Inflammatory macrophage treated with lipopolysaccharide for 1 hour (primary cell): ENCODE results near the gene HSPBAP1.

Source experiments
- DNase-seq, 2 donors: peaks; one replicate each; pipeline ENCODE4 v3.0.0-alpha.2; 2020 to 2022

The HSPBAP1 gene, protein sequence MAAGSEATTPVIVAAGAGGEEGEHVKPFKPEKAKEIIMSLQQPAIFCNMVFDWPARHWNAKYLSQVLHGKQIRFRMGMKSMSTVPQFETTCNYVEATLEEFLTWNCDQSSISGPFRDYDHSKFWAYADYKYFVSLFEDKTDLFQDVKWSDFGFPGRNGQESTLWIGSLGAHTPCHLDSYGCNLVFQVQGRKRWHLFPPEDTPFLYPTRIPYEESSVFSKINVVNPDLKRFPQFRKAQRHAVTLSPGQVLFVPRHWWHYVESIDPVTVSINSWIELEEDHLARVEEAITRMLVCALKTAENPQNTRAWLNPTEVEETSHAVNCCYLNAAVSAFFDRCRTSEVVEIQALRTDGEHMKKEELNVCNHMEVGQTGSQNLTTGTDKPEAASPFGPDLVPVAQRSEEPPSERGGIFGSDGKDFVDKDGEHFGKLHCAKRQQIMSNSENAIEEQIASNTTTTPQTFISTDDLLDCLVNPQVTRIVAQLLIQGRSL

GRCh38 chr3:122793568-122794416 is at the start of gene HSPBAP1:
Gene HSPBAP1, minus strand, starts transcription at chr3:122793831. Its CDS starts 151 bp downstream, at chr3:122793680.
- DNase-seq: peak; percentile 86 to 93

- no peak for DNase-seq
These were observed 42.0 kb upstream of the HSPBAP1 start for GRCh38 chr3:122835590-122835989.

GRCh38 chr3:122828281-122828680 is 34.6 kb upstream of the HSPBAP1 start:
- no peak for DNase-seq

DNA sequence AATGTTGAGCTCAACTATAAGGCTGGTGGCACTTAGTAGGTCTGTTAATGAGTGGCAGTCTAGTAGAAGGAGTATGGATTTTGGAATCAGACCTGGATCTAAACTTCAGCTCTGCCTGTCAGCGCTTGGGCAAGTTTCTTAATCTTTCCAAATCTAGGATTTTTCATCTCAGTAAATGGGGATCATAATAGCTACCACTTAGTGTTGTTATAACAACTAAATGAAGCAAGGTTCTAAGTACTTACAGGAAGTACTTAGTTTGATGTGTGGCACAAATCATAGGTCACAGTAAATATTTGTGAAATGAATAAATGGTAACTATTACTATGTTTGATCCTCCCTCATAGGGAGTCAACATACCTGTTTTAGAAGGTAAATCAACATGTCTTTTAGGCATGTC is 32.6 kb upstream of the HSPBAP1 start:
- DNase-seq: peak; percentile 36 to 51

DNA sequence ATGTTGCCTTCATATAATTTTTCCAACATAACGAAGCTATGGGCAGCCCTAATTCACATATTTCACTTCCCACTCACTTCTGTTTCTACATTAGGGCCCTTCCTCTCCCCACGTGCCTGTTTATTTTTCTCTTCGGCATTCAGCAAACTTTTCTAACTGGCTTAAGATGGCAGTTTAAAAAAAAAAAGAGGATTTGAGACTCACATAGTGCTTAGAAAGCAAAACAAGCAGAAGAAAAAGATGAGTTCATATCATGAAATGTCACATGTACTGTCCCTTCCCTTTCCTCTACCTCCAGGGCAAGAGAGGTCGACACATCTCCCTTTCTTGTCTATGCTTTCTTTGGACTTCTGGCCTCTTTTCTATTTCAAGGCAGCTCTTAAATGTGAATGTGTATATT is 31.8 kb upstream of the HSPBAP1 start:
- DNase-seq: peak; percentile 79 to 93

DNA sequence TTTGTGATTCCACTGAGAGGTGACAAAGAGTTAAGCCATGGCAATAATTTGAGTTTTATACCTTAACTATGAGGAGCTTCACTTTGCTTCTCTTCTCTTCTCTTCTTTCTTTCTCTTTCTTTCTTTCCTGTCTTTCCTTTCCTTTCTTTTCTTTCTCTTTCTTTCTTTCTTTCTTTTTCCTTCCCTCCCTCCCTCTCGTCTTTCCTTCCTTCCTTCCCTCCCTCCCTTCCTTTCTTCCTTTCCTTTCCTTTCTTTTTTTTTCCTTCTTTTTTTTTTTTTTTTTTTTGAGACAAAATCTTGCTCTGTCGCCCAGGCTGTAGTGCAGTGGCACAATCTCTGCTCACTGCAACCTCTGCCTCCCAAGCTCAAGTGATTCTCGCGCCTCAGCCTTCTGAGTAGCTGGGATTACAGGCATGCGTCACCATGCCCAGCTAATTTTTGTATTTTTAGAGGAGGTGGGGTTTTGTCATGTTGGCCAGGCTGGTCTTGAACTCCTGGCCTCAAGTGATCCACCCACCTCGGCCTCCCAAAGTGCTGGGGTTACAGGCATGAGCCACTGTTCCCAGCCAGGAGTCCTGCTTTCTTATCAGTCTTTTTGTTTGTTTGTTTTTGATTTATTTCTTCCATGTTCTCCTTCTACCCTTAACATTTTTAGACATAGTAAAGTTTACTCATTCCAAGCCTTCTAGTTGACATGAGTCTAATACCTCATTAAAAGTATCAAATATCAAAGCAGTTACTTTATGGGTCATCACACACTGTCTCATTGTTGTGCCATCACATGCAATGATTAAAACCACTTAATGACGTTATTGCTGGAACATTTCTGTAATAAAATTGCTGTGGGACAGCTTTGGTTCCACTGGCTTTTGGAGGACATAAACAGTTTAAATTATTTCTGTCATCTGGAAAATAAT is 31.1 kb upstream of the HSPBAP1 start:
- peak in 1 of 2 donors; percentile 69 for DNase-seq

- DNase-seq: no peak
These were observed 23.0 kb upstream of the HSPBAP1 start for GRCh38 chr3:122816587-122816986.

DNA sequence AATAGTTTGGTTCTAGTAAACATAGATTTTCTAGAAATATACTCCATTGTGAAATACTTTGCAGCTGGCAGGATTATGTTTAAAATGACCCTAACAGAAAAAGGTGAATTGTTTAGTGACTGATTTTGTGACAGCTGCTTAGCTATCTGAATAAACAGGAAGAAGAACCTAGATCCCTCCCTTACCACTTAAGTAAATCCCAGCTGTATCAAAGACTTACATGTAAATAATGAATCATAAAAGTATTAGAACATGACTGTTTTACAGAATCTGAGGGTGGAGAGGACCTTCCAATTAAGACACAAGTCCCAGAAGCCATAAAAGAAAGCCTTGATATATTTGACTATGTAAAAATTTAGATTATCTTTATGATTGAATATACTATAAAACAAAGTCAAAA is 17.1 kb upstream of the HSPBAP1 start:
- no peak for DNase-seq

DNA sequence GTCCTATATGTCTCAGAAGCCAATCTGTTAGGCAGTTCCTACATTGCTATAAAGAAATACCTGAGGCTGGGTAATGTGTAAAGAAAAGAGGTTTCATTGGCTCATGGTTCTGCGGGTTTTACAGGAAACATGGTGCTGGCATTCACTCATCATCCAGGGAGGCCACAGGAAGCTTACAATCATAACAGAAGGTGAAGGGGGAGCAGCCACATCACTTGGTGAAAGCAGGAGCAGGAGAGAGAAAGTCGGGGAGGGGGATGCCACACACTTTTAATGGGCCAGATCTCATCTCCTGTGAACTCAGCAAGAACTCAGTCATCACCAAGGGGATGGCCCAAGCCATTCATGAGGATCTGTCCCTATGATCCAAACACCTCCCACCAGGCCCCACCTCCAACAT is 10.3 kb upstream of the HSPBAP1 start:
- no peak for DNase-seq

GRCh38 chr3:122802323-122802722 is 8.7 kb upstream of the HSPBAP1 start:
- DNase-seq: no peak

- DNase-seq: peak in 1 of 2 donors; percentile 30
These were observed 7.1 kb upstream of the HSPBAP1 start for GRCh38 chr3:122800706-122801237.

DNA sequence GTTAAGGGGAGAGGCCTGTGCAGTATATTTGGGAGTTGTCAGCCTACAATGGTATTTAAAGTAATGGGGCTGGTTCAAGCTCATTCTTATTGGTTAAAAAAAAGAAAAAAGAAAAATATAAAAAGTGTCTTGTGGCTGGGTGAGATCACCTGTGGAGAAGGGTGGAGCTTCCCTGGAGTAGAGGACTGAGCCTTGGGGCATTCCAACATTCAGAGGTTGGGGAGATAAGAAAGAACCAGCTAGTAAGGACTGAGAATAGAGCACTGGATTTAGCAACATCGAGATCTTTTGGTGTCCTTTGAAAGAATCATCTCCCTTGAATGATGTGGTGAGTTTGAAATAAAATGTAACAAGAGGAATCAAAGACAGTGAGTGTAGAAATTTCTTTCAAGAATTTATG is 6.4 kb upstream of the HSPBAP1 start:
- DNase-seq: no peak

DNA sequence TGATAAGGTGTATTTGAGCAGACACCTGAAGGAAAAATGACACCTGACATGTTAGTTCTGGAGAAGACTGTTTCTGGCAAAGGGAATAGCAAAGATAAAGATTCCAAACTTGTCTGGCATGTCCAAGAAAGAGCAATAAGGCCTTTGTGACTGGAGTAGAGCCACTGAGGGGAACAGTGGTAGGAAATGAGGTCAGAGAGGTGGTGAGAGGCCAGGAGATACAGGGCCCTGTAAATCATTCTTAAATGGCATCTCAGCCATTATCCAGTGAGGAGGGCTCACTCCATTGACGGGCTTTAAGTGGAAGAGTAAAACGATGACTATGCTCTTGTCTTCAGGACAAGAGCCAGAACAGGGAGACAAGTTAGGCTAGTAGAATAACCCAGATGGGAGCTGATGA is 5.7 kb upstream of the HSPBAP1 start:
- no peak for DNase-seq

DNA sequence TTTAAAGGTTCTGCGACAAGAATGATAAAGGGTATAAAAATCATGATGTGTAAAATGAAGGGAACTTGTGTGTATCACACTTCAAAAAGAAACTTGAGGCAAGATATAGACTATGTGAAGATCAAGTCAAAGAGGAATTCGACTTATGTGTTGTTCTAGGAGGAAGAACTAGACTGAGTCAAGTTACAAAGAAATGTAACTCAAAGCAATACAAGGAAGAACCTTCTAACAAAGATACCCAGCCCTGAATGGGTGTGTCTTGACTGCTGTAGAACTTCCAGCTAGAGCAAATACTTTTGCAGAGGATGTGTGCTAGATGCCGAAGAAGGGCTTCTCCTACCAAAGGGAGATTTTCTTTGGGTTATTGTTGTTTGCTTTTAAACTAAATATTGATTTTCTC is 3.7 kb upstream of the HSPBAP1 start:
- DNase-seq: peak; percentile 29 to 50

DNA sequence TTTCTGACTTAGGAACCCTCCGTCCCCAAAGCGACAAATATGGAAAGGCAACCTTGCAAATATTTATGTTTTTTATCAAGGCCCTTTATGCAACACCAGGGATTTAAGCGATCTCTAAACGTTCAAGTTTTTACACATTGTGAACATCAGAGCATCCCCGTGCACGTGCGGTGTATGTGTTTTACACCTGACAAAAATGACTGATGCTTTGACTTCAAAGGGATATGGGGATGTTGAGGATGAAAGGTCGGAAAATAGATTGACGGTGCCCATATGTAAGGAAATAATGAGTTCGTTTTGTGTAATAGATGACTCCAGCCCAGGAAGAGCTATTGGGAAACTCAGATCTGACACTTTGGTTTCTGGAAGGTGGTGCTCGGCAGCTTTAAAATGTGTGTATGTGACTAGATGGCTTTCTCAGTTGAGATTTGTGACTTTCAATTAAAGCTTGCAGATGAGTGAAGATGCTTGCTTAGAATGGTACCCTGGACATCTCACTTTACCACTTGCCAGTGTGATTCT is 2.1 kb upstream of the HSPBAP1 start:
- DNase-seq: peak in 1 of 2 donors; percentile 32

- DNase-seq: peak; percentile 78 to 85
These were observed 1.4 kb upstream of the HSPBAP1 start, which contains the start of gene SLC49A4 for GRCh38 chr3:122794779-122795673. Gene SLC49A4, plus strand, starts transcription at chr3:122795069. Its CDS starts 124 bp downstream, at chr3:122795193.

- peak in 1 of 2 donors; percentile 17 for DNase-seq
These were observed 800 bp upstream of the HSPBAP1 start for GRCh38 chr3:122794483-122794778.

DNA sequence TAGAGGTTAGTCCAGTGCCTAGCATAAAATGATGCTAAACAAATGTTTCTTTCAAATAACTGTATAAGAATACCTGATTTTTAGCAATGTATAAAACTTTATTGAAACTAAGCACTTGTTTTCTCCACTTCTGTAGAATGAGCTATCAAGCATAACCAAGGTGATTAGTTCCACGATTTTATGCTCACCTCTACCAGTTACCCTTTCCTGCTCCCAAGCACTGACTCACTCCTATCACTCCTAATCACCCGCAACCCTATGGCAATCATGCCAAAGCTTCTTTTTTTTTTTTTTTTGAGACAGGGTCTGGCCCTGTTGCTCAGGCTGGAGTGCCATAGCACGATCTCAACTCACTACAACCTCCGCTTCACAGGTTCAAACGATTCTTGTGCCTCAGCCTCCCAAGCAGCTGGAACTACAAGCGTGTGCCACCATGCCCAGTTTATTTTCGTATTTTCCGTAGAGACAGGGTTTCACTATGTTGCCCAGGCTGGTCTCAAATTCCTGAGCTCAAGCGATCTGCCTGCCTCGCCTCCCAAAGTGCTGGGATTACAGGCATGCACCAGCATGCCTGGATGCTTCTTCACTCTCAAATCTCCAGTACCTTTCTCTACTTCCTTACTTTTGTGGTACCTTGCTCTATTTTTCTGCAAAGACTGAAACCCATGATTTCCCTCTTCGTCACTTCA is 3.9 kb downstream of the HSPBAP1 start:
- DNase-seq: no peak

DNA sequence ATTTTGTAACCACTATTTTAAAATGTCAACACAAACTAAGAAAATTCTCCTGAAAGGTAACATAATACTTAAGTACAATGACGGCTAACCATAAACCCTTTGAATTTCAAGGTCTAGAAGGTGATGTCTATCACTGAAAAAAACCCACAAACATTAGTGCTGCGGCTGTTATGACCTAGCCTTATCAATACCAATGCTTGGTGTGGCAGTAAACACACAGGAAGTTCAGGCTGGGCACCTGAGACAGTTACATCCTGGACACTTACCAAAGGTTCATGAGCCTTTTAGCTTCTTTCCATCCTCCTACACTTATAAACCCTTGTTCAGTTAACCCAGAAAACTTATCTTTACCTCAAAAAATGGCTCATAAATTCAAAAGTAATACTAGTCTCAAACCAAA is 5.8 kb downstream of the HSPBAP1 start:
- no peak for DNase-seq

DNA sequence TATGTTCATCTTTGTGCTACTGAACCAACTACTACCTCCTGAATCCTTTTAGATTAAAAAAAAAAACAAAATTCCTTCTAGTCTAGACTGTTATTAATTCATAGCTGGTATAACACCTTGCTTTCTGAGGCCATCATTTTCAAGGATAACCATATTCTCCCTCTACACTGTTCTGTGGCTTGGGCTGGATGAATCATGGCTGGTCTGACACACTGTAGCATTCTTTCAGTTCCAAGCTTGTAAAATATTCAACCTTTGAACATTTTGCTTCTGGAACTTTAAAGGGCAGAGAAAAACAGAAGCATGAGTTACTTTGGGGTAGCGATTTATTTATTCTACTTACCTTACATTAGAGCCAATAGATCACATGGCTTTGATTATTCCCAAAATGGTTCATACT is 7.6 kb downstream of the HSPBAP1 start:
- DNase-seq: no peak
